ENCODE measurements around the gene CCNA2.
A peak's percentile ranks its signal among the peaks of the same experiment; 100 is the strongest.

The CCNA2 gene

GRCh38 chr4:121823505-121824170 lies at the start of gene CCNA2:
Gene CCNA2, minus strand, starts transcription at chr4:121823883. Its CDS starts 255 bp downstream, at chr4:121823628.
- DNase-seq, result peak; percentile 93

GRCh38 chr4:121869841-121870822 lies 46.4 kb upstream of the CCNA2 start, which contains the start of gene BBS7:
Gene BBS7, minus strand, starts transcription at chr4:121870474. Its CDS starts 161 bp downstream, at chr4:121870313.
- DNase-seq, result peak; percentile 95

- no peak for DNase-seq
Measured at GRCh38 chr4:121863799-121864198, 40.1 kb upstream of the CCNA2 start.

GRCh38 chr4:121861426-121861825 lies 37.7 kb upstream of the CCNA2 start:
- no peak for DNase-seq

- DNase-seq, result no peak
Measured at GRCh38 chr4:121860121-121860520, 36.4 kb upstream of the CCNA2 start.

- no peak for DNase-seq
Measured at GRCh38 chr4:121851354-121851753, 27.7 kb upstream of the CCNA2 start.

GRCh38 chr4:121846662-121847061 lies 23.0 kb upstream of the CCNA2 start:
- no peak for DNase-seq

GRCh38 chr4:121842862-121843261 lies 19.2 kb upstream of the CCNA2 start:
- no peak for DNase-seq

- DNase-seq, result no peak
Measured at GRCh38 chr4:121838136-121838535, 14.5 kb upstream of the CCNA2 start.

- DNase-seq, result no peak
Measured at GRCh38 chr4:121829511-121829910, 5.8 kb upstream of the CCNA2 start.

GRCh38 chr4:121827853-121828252 lies 4.2 kb upstream of the CCNA2 start:
- DNase-seq, result no peak

- no peak for DNase-seq
Measured at GRCh38 chr4:121824950-121825349, 1.3 kb upstream of the CCNA2 start.

- no peak for DNase-seq
Measured at GRCh38 chr4:121824171-121824527, 466 bp upstream of the CCNA2 start.

GRCh38 chr4:121822796-121823504 lies 733 bp downstream of the CCNA2 start:
- DNase-seq, result peak; percentile 22

- no peak for DNase-seq
Measured at GRCh38 chr4:121822047-121822446, 1.6 kb downstream of the CCNA2 start.

- DNase-seq, result no peak
Measured at GRCh38 chr4:121819216-121819965, 4.3 kb downstream of the CCNA2 start.

- DNase-seq, result no peak
Measured at GRCh38 chr4:121818215-121818614, 5.5 kb downstream of the CCNA2 start.

GRCh38 chr4:121817701-121818100 lies 6.0 kb downstream of the CCNA2 start:
- no peak for DNase-seq

GRCh38 chr4:121817006-121817405 lies 6.7 kb downstream of the CCNA2 start:
- DNase-seq, result peak; percentile 15

GRCh38 chr4:121814756-121815155 lies 8.9 kb downstream of the CCNA2 start:
- no peak for DNase-seq

- DNase-seq, result no peak
Measured at GRCh38 chr4:121811122-121811521, 12.6 kb downstream of the CCNA2 start.

GRCh38 chr4:121806411-121806810 lies 17.3 kb downstream of the CCNA2 start:
- DNase-seq, result no peak

GRCh38 chr4:121801715-121802075 lies 22.0 kb downstream of the CCNA2 start:
- no peak for DNase-seq
